LoVo (cell line): ENCODE results near the gene TRPV6.

Experiments
- DNase-seq: peaks from one replicate; pipeline ENCODE4 v3.0.0-alpha.2; 2016; ENCODE audit warnings: low spot score

The TRPV6 gene

GRCh38 chr7:142885311-142886230 lies at the start of gene TRPV6:
TSS of gene TRPV6 (minus strand) at chr7:142885745.
- peak; percentile 19 for DNase-seq

DNA sequence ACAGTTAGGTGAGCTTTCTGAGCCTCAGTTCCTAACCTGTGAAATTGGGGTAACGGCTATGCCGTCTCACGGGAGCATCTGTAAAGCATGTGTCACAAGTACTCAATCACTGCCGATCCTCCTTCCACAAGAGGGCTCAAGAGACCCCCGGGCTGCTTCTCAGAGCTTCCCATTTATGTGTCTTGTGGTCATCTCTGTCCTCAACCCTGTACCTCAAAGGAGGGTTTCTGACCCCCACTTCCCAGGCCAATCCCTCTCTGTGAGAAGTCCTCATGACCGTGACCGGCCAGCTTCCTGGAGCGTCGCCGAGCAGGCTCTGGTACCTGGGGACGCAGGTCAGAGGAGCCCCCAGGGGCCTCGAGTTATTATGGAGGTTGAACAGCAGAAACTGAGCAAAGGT lies 48.5 kb upstream of the TRPV6 start:
- DNase-seq = no peak

GRCh38 chr7:142933624-142934023 lies 48.1 kb upstream of the TRPV6 start, which contains the start of gene TRPV5:
TSS of gene TRPV5 (minus strand) at chr7:142933746. CDS start at chr7:142933459, 287 bp downstream.
- no peak for DNase-seq

DNA sequence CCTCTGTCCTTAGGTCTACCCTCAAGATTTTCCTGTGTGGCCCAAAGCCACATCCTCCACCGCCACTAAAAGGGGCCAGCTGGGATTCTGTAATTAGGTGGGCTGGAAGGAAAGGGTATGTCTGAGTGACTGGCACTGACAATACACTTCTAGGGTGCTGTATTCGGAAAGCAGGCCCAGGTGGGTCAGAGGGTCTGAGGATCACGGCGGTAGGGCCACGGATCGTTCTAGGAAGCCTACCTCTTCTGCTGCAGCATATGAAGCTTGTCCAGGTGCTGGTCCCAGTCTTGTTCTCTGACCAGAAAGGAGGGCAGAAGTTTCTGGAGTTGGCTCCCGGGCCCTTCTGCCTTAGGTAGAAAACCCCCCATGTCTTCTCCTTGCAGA lies 47.5 kb upstream of the TRPV6 start:
- no peak for DNase-seq

DNA sequence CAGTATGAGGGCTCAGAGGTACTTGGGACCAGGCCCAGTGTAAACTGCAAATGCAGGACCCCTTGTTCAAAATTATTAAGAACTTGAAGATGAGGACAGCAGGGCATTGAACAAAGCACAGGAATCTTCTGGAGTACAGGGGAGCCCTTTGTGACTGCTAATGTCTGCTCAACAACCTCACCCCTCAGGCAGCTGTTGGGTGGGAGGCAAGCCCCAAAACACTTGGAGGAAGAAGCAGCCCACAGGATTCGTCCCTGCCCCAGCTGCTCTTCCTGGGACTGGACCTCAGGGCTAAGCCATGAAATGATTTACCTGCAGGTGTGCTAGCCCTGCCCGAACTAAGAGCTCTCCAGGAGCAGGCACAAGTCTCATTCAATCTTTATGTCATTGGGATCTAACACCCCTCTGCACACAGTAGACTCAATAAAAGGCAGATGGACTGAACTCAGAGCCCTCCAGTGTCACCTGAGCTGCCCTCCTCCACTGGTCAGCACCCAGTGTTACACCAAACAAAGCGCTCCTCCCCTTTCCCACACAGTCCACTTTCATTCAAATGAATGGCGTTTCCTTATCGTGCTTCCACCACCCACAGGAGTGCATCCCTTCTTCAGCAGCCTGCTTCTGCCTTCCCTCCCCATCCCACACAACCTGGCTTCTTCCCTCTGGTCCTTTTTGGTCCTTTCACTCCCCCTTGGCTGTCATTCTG lies 47.0 kb upstream of the TRPV6 start:
- DNase-seq = no peak

GRCh38 chr7:142930126-142930730 lies 44.7 kb upstream of the TRPV6 start:
- no peak for DNase-seq

- DNase-seq = no peak
Observed at GRCh38 chr7:142927949-142928348, 42.4 kb upstream of the TRPV6 start.

GRCh38 chr7:142927085-142927745 lies 41.7 kb upstream of the TRPV6 start:
- no peak for DNase-seq

DNA sequence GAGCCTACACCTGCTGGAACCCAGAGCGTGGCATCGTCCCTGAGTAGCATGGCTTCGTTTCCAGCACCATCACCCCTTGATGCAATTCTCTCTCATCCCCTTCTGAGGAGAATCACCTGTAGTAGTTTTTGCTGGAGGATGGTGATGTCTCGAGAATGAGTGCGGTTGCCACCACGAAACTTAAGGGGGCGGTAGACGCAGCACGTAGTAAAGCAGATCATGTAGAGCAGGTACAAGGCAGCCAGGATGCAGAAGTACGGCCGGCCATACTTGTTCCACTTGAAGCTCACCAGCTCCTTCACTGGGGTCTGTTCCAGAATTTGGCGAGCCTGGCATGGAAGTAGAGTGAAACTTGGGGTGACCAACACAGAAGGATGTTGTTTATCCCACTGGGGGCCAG lies 39.9 kb upstream of the TRPV6 start:
- no peak for DNase-seq

GRCh38 chr7:142923391-142923790 lies 37.8 kb upstream of the TRPV6 start:
- DNase-seq = no peak

DNA sequence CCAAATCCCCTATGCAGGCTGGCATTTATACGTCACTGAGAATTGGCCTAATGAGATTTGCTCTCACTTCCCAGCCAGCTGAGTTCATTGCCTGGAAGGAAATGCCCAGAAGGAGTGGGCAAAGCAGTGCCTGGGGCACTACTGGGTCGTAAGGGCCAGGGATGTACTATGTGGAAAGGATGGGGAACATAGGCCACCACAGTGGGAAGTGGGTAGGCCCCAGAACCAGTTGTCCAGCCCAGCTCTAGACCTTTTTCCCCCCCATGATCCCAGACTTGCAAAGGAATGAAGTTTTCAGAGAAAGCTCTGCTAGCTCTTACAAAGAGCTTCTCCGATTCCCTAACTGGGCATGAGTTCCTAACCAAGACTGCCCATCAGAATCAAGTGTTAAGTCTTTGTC lies 34.1 kb upstream of the TRPV6 start:
- no peak for DNase-seq

- DNase-seq = no peak
Observed at GRCh38 chr7:142918901-142919300, 33.4 kb upstream of the TRPV6 start.

DNA sequence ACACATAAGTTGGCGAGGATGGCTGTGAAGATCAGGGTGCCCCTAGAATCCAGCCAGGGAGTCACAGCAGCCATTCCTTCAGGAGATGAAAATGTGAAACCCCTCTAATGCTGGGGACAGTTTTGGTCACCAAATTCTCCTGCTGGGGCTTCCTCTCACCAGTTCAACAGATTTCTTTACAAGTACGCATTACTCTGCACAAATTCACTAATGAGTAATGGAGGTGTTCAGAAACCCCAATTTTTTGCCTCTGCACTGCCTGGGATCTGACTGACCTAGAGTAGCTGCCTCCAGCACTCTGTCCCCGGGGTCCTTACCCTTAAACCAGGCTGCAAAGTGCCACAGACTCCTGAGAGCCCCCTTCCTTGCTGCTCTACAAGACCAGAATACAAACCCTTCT lies 31.9 kb upstream of the TRPV6 start:
- DNase-seq = no peak

GRCh38 chr7:142916508-142916907 lies 31.0 kb upstream of the TRPV6 start:
- no peak for DNase-seq

- no peak for DNase-seq
Observed at GRCh38 chr7:142915315-142915714, 29.8 kb upstream of the TRPV6 start.

GRCh38 chr7:142914121-142914520 lies 28.6 kb upstream of the TRPV6 start:
- DNase-seq = no peak

GRCh38 chr7:142913566-142913965 lies 28.0 kb upstream of the TRPV6 start:
- no peak for DNase-seq

DNA sequence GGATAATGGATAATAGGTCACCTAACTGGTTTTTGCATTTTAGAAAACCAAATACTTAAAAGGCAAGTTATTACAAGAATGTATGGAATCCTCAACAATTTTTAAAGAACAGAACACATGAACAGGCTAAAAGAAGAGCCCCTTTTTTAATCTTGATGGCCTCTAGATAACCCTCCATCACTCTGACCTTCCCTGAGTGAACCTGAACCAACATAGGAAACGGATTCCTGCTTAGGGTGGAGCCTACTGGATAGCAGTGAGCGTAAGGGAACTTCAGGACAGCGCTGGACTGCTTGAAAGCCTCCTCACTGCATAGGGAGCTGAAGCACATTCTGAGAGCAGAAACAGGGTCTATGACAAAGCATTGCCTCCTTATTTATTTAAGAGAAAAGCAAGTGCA lies 27.5 kb upstream of the TRPV6 start:
- DNase-seq = no peak

GRCh38 chr7:142910481-142910880 lies 24.9 kb upstream of the TRPV6 start:
- DNase-seq = no peak

DNA sequence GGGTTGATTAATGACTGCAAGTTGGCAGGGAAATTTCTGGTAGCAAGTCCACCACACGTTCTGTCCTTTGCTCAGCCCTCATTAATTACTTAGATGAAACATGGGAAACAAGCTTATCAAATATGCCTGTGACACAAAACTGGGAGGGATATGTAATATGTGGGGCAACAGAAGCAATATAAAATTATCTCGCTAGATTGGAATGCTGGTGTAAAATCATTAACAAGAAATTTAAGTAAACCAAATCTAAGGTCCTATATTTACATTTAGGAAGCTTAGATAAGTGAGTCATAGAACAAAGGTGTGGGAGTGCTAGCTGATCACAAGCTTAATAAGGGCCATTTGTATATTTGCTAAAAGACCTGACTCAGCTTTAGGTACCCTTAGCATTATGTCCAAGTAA lies 24.5 kb upstream of the TRPV6 start:
- DNase-seq = peak; percentile 56

DNA sequence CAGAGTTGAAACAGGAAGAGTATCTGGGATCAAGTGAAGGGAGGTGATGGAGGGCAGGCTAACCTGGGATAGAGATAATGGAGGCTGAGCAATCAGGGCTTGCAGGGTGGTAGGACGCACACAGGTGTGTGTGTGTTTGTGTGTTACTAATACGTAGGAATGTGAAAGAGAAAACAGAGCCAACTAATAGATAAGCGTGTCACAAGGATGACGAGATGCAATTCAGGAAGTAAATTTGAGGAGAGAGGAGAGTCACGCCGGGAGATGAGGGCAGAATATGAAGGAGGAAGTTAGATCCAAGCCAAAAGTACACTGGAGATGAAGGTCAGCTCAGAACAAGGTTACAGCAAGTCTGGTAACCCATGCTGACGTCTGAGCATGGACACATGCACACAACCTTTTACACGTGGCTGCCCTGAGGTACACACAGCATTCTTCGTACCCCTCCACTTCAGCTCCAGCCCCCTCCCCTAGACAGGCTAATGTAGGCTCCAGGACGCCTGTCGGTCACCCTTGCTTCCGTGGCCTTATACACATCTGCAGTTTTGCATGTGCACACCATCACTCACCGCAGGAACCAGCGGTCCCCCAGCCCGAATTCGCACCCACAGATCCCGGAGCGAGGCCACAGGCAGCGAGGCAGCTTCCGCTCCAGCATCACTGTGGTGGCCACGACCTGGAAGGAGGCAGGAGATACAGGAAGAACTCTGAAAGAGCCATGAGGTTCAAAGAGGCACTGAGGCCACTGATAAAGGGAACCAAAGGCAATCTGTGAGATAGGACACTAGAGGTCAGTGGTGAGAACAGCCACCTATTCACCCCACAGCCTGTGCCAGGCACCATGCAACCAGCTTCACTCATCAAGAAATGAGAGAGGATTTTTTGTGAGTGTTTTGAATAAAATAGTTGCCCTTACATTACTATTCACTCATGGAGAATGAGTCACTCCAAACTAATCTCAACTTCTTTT lies 23.7 kb upstream of the TRPV6 start:
- DNase-seq = peak; percentile 61
